Measurements from ENCODE around the gene PRKCB. TPM values are rescaled to one million over a fixed set of nuclear protein-coding genes. Genes with fewer than 3 reads are reported as not detected.

The PRKCB gene
- total and polyA plus RNA-seq, 2 donors (not counting 1 experiment from before 2014, with no cell fraction given): 0.01 TPM; not detected in 1

GRCh38 chr16:24246911-24247607 lies 411.3 kb downstream of the PRKCB start:
- Histone ChIP-seq H3K4me2 (ENCODE audit: extremely low read depth, insufficient read depth, low read length) (no peak overlapping the region), H3K27me3 (ENCODE audit: control insufficient read depth, insufficient read depth, low read length) (no peaks in the 10 kb centered on the region), H3K36me3 (ENCODE audit: control insufficient read depth, insufficient read depth, low read length) (no peaks in the 10 kb centered on the region), H3K9ac (ENCODE audit: insufficient read depth, low read length) (no peak overlapping the region), H3K4me1 (ENCODE audit: control insufficient read depth, extremely low read depth, insufficient read depth, low read length) (no peaks in the 10 kb centered on the region), H2AFZ (ENCODE audit: low read length) (no peak overlapping the region), H3K4me3 (replicated peaks in 1 of 4; ENCODE audit: control extremely low read depth in 1 of 4, insufficient read depth in 1 of 4, low read depth in 3 of 4, low read length in 4 of 4) (no peak overlapping the region), H3K79me2 (ENCODE audit: control insufficient read depth, insufficient read depth, low read length) (no peaks in the 10 kb centered on the region), H3K9me3 (ENCODE audit: control insufficient read depth, insufficient read depth, low read depth, low read length) (no peaks in the 10 kb centered on the region), H3K27ac (ENCODE audit: insufficient read depth, low read length) (no peak overlapping the region), H4K20me1 (ENCODE audit: control insufficient read depth, extremely low read depth, insufficient read depth, low read length) (no peaks in the 10 kb centered on the region)
- TF ChIP-seq, protein P1, sequence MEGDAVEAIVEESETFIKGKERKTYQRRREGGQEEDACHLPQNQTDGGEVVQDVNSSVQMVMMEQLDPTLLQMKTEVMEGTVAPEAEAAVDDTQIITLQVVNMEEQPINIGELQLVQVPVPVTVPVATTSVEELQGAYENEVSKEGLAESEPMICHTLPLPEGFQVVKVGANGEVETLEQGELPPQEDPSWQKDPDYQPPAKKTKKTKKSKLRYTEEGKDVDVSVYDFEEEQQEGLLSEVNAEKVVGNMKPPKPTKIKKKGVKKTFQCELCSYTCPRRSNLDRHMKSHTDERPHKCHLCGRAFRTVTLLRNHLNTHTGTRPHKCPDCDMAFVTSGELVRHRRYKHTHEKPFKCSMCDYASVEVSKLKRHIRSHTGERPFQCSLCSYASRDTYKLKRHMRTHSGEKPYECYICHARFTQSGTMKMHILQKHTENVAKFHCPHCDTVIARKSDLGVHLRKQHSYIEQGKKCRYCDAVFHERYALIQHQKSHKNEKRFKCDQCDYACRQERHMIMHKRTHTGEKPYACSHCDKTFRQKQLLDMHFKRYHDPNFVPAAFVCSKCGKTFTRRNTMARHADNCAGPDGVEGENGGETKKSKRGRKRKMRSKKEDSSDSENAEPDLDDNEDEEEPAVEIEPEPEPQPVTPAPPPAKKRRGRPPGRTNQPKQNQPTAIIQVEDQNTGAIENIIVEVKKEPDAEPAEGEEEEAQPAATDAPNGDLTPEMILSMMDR (conservative IDR thresholded peaks at IDR 0.05 in 1 of 2, IDR thresholded peaks at IDR 0.05 in 1 of 2; ENCODE audit: low read depth in 1 of 2, low read length in 2 of 2): no peak
- no peak for TF ChIP-seq EZH2 (IDR thresholded peaks at IDR 0.05; ENCODE audit: low read length, missing control alignments)
- DNase-seq (ENCODE audit: low read depth in 2 of 2): no peak

DNA sequence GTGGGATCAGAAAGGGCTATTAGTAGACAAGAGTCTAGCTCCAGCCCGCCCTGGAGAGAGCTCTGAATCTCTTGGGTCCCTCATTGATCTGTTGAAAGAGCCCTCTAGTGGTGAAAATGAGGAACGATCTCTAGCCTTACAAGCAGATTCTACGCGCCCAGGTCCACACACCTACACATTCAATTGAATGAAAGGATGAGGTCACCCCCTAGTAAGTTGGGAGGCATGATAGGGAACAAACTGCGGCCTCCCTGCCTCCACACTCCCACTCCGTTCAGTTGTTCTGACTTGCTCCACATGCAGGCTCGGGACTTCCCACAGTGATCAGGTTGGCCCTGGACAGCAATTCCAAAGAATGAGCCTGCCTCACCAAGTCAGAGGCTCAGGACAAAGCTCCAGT lies 417.4 kb downstream of the PRKCB start:
- Histone ChIP-seq H3K4me2 (ENCODE audit: extremely low read depth, insufficient read depth, low read length) (no peak overlapping the region), H3K79me2 (ENCODE audit: control insufficient read depth, insufficient read depth, low read length) (no peaks in the 10 kb centered on the region), H3K4me3 (replicated peaks in 1 of 4; ENCODE audit: control extremely low read depth in 1 of 4, insufficient read depth in 1 of 4, low read depth in 3 of 4, low read length in 4 of 4) (no peak overlapping the region), H3K36me3 (ENCODE audit: control insufficient read depth, insufficient read depth, low read length) (no peaks in the 10 kb centered on the region), H3K9me3 (ENCODE audit: control insufficient read depth, insufficient read depth, low read depth, low read length) (no peaks in the 10 kb centered on the region), H3K27me3 (ENCODE audit: control insufficient read depth, insufficient read depth, low read length) (no peaks in the 10 kb centered on the region), H2AFZ (ENCODE audit: low read length) (no peak overlapping the region), H3K4me1 (ENCODE audit: control insufficient read depth, extremely low read depth, insufficient read depth, low read length) (no peaks in the 10 kb centered on the region), H4K20me1 (ENCODE audit: control insufficient read depth, extremely low read depth, insufficient read depth, low read length) (no peaks in the 10 kb centered on the region), H3K9ac (ENCODE audit: insufficient read depth, low read length) (no peak overlapping the region), H3K27ac (ENCODE audit: insufficient read depth, low read length) (no peak overlapping the region)
- DNase-seq (ENCODE audit: low read depth in 2 of 2): peak; percentile 23 to 40
- no peak for TF ChIP-seq EZH2 (IDR thresholded peaks at IDR 0.05; ENCODE audit: low read length, missing control alignments)
- TF ChIP-seq, protein P1 (conservative IDR thresholded peaks at IDR 0.05 in 1 of 2, IDR thresholded peaks at IDR 0.05 in 1 of 2; ENCODE audit: low read depth in 1 of 2, low read length in 2 of 2): peak; percentile 39 to 71

- H3K4me3 ChIP-seq (replicated peaks in 1 of 4; ENCODE audit: control extremely low read depth in 1 of 4, insufficient read depth in 1 of 4, low read depth in 3 of 4, low read length in 4 of 4): no peak within 1 kb of the TSS
- DNase-seq (ENCODE audit: low read depth in 2 of 2): peak; percentile 25 to 46
- no peak within 1 kb of the TSS for H3K27ac ChIP-seq (ENCODE audit: insufficient read depth, low read length)
- no peak within 1 kb of the TSS for H3K9ac ChIP-seq (ENCODE audit: insufficient read depth, low read length)
- no peaks in the 10 kb centered on the region for H3K36me3 ChIP-seq (ENCODE audit: control insufficient read depth, insufficient read depth, low read length)
- H3K27me3 ChIP-seq (ENCODE audit: control insufficient read depth, insufficient read depth, low read length): no peaks in the 10 kb centered on the region
- no peak within 1 kb of the TSS for H2AFZ ChIP-seq (ENCODE audit: low read length)
- TF ChIP-seq, protein P1 (conservative IDR thresholded peaks at IDR 0.05 in 1 of 2, IDR thresholded peaks at IDR 0.05 in 1 of 2; ENCODE audit: low read depth in 1 of 2, low read length in 2 of 2): no peak
- no peak for TF ChIP-seq EZH2 (IDR thresholded peaks at IDR 0.05; ENCODE audit: low read length, missing control alignments)
- H3K4me1 ChIP-seq (ENCODE audit: control insufficient read depth, extremely low read depth, insufficient read depth, low read length): no peaks in the 10 kb centered on the region
- no peak within 1 kb of the TSS for H3K4me2 ChIP-seq (ENCODE audit: extremely low read depth, insufficient read depth, low read length)
- H3K9me3 ChIP-seq (ENCODE audit: control insufficient read depth, insufficient read depth, low read depth, low read length): no peaks in the 10 kb centered on the region
- H3K79me2 ChIP-seq (ENCODE audit: control insufficient read depth, insufficient read depth, low read length): no peaks in the 10 kb centered on the region
- H4K20me1 ChIP-seq (ENCODE audit: control insufficient read depth, extremely low read depth, insufficient read depth, low read length): no peaks in the 10 kb centered on the region
Observed at GRCh38 chr16:24255456-24256371, 419.9 kb downstream of the PRKCB start, which contains the start of gene CACNG3. CACNG3 (plus strand) TSS chr16:24256335; CDS start chr16:24256755, 420 bp downstream.
